ENCODE results near the gene CDHR2.

DNA sequence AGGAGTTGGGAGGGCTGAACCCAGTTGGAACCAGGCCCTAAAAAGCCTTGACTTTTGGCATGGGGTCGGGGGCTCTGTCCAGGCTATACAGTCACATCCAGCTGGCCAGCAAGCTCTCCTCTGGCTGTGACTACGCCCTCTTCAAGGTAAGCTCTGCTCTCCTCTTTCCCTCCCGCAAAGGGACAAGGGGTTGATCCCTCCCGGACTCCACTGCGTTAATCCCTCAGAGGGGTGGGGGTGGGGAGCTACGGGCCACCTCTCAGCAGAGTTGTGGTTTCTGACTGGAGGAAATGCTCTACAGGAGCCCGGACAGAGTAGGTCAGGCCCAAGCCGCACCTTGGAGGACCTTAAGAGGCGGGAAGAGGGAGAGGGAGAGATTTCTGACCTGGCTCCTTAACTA is 95.2 kb downstream of the CDHR2 start:
- TF ChIP-seq CSRNP3 (CRISPR knock-in tag; IDR thresholded peaks at IDR 0.05) (no peak), TOX (CRISPR knock-in tag; IDR thresholded peaks at IDR 0.05; ENCODE audit: borderline replicate concordance) (no peak), ZC3H10 (CRISPR knock-in tag; IDR thresholded peaks at IDR 0.05) (no peak), PATZ1 (CRISPR knock-in tag; IDR thresholded peaks at IDR 0.05; ENCODE audit: borderline replicate concordance) (no peak), ZNF70 (CRISPR knock-in tag; IDR thresholded peaks at IDR 0.05) (no peak), ARNTL (CRISPR knock-in tag; IDR thresholded peaks at IDR 0.05; ENCODE audit: borderline replicate concordance, low read depth) (no peak), ESRRG (CRISPR knock-in tag; IDR thresholded peaks at IDR 0.05) (no peak), ISL1 (CRISPR knock-in tag; IDR thresholded peaks at IDR 0.05) (no peak), SNAI2 (CRISPR knock-in tag; IDR thresholded peaks at IDR 0.05) (no peak), BACH2 (CRISPR knock-in tag; IDR thresholded peaks at IDR 0.05; ENCODE audit: borderline replicate concordance) (no peak)
- TF ChIP-seq, protein P1, sequence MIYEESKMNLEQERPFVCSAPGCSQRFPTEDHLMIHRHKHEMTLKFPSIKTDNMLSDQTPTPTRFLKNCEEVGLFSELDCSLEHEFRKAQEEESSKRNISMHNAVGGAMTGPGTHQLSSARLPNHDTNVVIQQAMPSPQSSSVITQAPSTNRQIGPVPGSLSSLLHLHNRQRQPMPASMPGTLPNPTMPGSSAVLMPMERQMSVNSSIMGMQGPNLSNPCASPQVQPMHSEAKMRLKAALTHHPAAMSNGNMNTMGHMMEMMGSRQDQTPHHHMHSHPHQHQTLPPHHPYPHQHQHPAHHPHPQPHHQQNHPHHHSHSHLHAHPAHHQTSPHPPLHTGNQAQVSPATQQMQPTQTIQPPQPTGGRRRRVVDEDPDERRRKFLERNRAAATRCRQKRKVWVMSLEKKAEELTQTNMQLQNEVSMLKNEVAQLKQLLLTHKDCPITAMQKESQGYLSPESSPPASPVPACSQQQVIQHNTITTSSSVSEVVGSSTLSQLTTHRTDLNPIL (CRISPR knock-in tag; IDR thresholded peaks at IDR 0.05; ENCODE audit: low read depth), result no peak
